NB4 (cell line): ENCODE measurements around the gene CCNO.

Experiments used
- CTCF ChIP-seq: IDR thresholded peaks from one replicate; pipeline ENCODE4 v1.5.1; 2012; ENCODE audit warnings: low read depth, low read length
- MYC ChIP-seq: IDR thresholded peaks from 2 replicates; pipeline ENCODE4 v1.6.1; 2011; ENCODE audit warnings: low read depth, low read length
- POLR2A ChIP-seq: IDR thresholded peaks from 2 replicates; pipeline ENCODE4 v1.6.1; 2011; ENCODE audit warnings: mild to moderate bottlenecking; ENCODE audit not compliant: insufficient read length; ENCODE audit errors: extremely low read depth

- no peak for TF ChIP-seq CTCF
- TF ChIP-seq POLR2A = no peak
- no peak for TF ChIP-seq MYC
Observed at GRCh38 chr5:55231919-55232270, 1.5 kb downstream of the CCNO start.
